H1 (cell line): ENCODE data around the gene ZSCAN22. TPM values are rescaled to one million over a fixed set of nuclear protein-coding genes. Genes with fewer than 3 reads are reported as not detected.

Source experiments
- CTCF ChIA-PET: fragments of 300-600 bp; sonication (Branson Sonifier 250); formaldehyde crosslinking; loops from one replicate; lab custom pipeline; 2021; ENCODE audit not compliant: partially characterized antibody; lab: Charles Lee
- POLR2A ChIA-PET: fragments of 300-600 bp; sonication (Branson Sonifier 250); formaldehyde crosslinking; loops from one replicate; lab custom pipeline; 2021; ENCODE audit warnings: inconsistent platforms; ENCODE audit not compliant: partially characterized antibody; lab: Charles Lee
- DNase-seq, 2 experiments: peaks; one replicate each; pipeline versions ENCODE4 v3.0.0 to v3.0.0-alpha.2; 2010 to 2022; ENCODE audit warnings: low spot score in 2 of 2, low read depth in 1 of 2, mixed read lengths in 1 of 2
- FAIRE-seq: peaks from 2 replicates; lab custom pipeline; 2011; peaks lifted over from hg19 to GRCh38; lab: Jason Lieb, UNC
- H2AFZ ChIP-seq: 2 replicates; pipeline ENCODE4 v1.8.1; 2012; ENCODE audit warnings: low read length, inconsistent platforms
- H2AK5ac ChIP-seq: 2 replicates; pipeline ENCODE4 v1.6.1; 2013; ENCODE audit warnings: low read depth, low read length
- H2BK120ac ChIP-seq: replicated peaks from 2 replicates; pipeline ENCODE3; 2013; ENCODE audit warnings: low read depth, low read length, inconsistent platforms
- H2BK12ac ChIP-seq: 2 replicates; pipeline ENCODE4 v1.6.1; 2013; ENCODE audit warnings: low read depth, low read length
- H2BK15ac ChIP-seq: 2 replicates; pipeline ENCODE4 v1.6.1; 2013; ENCODE audit warnings: low read length
- H2BK20ac ChIP-seq: 2 replicates; pipeline ENCODE4 v1.6.1; 2013; ENCODE audit warnings: low read length
- H2BK5ac ChIP-seq: 2 replicates; pipeline ENCODE4 v1.6.1; 2013; ENCODE audit warnings: low read depth, low read length
- H3K14ac ChIP-seq: 2 replicates; pipeline ENCODE4 v1.6.1; 2013; ENCODE audit warnings: inconsistent platforms; ENCODE audit not compliant: insufficient read length
- H3K18ac ChIP-seq: 2 replicates; pipeline ENCODE4 v1.6.1; 2013; ENCODE audit warnings: low read length; ENCODE audit errors: extremely low read depth
- H3K23ac ChIP-seq: 2 replicates; pipeline ENCODE4 v1.6.1; 2013; ENCODE audit warnings: inconsistent platforms; ENCODE audit not compliant: insufficient read length
- H3K23me2 ChIP-seq: 2 replicates; pipeline ENCODE4 v1.6.1; 2013; ENCODE audit warnings: low read depth, low read length
- H3K27ac ChIP-seq: 2 replicates; pipeline ENCODE4 v1.6.1; 2011; ENCODE audit warnings: low read depth, low read length, inconsistent platforms
- H3K27me3 ChIP-seq, 4 experiments: replicated peaks in 1 of 4; 1 replicate in 1 of 4; 2 replicates in 3 of 4; pipeline versions ENCODE4 v1.6.1 to v1.8.1; 2011 to 2013; ENCODE audit warnings: low read length in 3 of 4, mild to moderate bottlenecking in 3 of 4, inconsistent platforms in 2 of 4, mixed read lengths in 2 of 4, moderate library complexity in 1 of 4; ENCODE audit not compliant: control insufficient read depth in 3 of 4, insufficient read depth in 3 of 4; ENCODE audit errors: extremely low read depth in 1 of 4
- H3K36me3 ChIP-seq, 4 experiments: 2 replicates each; pipeline versions ENCODE4 v1.6.1 to v1.8.1; 2011 to 2013; ENCODE audit warnings: mild to moderate bottlenecking in 4 of 4, low read length in 3 of 4, moderate library complexity in 2 of 4, control low read depth in 1 of 4, inconsistent platforms in 1 of 4; ENCODE audit not compliant: insufficient read depth in 4 of 4, control insufficient read depth in 2 of 4
- H3K4ac ChIP-seq: replicated peaks from 2 replicates; pipeline ENCODE3; 2013; ENCODE audit warnings: low read length, low read depth, mixed read lengths, inconsistent platforms; ENCODE audit not compliant: insufficient read length
- H3K4me1 ChIP-seq, 4 experiments: replicated peaks in 1 of 4; 1 replicate in 1 of 4; 2 replicates in 3 of 4; pipeline versions ENCODE4 v1.6.1 to v1.8.1; 2011 to 2013; ENCODE audit warnings: low read length in 3 of 4, inconsistent platforms in 2 of 4, mixed read lengths in 1 of 4; ENCODE audit not compliant: insufficient read depth in 4 of 4, control insufficient read depth in 3 of 4
- H3K4me2 ChIP-seq, 2 experiments: 2 replicates each; pipeline versions ENCODE4 v1.6.1 to v1.8.1; 2011 to 2013; ENCODE audit warnings: low read depth in 2 of 2, low read length in 2 of 2, control low read depth in 1 of 2, inconsistent platforms in 1 of 2, mild to moderate bottlenecking in 1 of 2; ENCODE audit not compliant: insufficient read depth in 1 of 2
- H3K4me3 ChIP-seq, 4 experiments: fragments of 200-600, 300-600 bp in 1 of 4; sonication (generic), shearing (Covaris generic), sonication (Bioruptor Twin) in 1 of 4; 2 replicates each; pipeline versions ENCODE4 v1.5.1 to v1.8.1; 2011 to 2016; ENCODE audit warnings: low read length in 4 of 4, low read depth in 3 of 4, control low read depth in 2 of 4, inconsistent platforms in 2 of 4, mild to moderate bottlenecking in 2 of 4, mixed read lengths in 1 of 4, moderate library complexity in 1 of 4; ENCODE audit not compliant: insufficient read depth in 2 of 4; ENCODE audit errors: extremely low read depth in 1 of 4
- H3K56ac ChIP-seq: replicated peaks from 2 replicates; pipeline ENCODE3; 2013; ENCODE audit warnings: low read depth, mild to moderate bottlenecking, mixed read lengths, low read length, inconsistent platforms; ENCODE audit not compliant: insufficient read length
- H3K79me1 ChIP-seq: 2 replicates; pipeline ENCODE4 v1.6.1; 2013; ENCODE audit warnings: low read depth, low read length, control low read depth
- H3K79me2 ChIP-seq, 2 experiments: 2 replicates each; pipeline versions ENCODE4 v1.6.1 to v1.8.1; 2012 to 2013; ENCODE audit warnings: low read length in 2 of 2, mild to moderate bottlenecking in 2 of 2, inconsistent platforms in 1 of 2; ENCODE audit not compliant: insufficient read depth in 2 of 2, control insufficient read depth in 1 of 2
- H3K9ac ChIP-seq, 4 experiments: replicated peaks in 1 of 4; 1 replicate in 1 of 4; 2 replicates in 3 of 4; pipeline versions ENCODE4 v1.6.1 to v1.8.1; 2011 to 2013; ENCODE audit warnings: low read depth in 3 of 4, low read length in 3 of 4, control low read depth in 2 of 4, mild to moderate bottlenecking in 2 of 4, moderate library complexity in 2 of 4, inconsistent platforms in 1 of 4; ENCODE audit errors: extremely low read depth in 1 of 4
- H3K9me3 ChIP-seq, 2 experiments: 2 replicates each; pipeline versions ENCODE4 v1.6.1 to v1.8.1; 2012 to 2013; ENCODE audit warnings: mild to moderate bottlenecking in 2 of 2, moderate library complexity in 2 of 2, control low read depth in 1 of 2, inconsistent platforms in 1 of 2, low read depth in 1 of 2, low read length in 1 of 2, mixed read lengths in 1 of 2; ENCODE audit not compliant: insufficient read depth in 2 of 2
- H4K20me1 ChIP-seq, 2 experiments: replicated peaks in 1 of 2; 2 replicates each; pipeline versions ENCODE3 to v1.8.1; 2011 to 2013; ENCODE audit warnings: inconsistent platforms in 2 of 2, low read length in 2 of 2, mild to moderate bottlenecking in 1 of 2; ENCODE audit not compliant: insufficient read depth in 2 of 2, control insufficient read depth in 1 of 2
- H4K5ac ChIP-seq: 2 replicates; pipeline ENCODE4 v1.6.1; 2013; ENCODE audit warnings: low read length, low read depth, mixed read lengths, inconsistent platforms; ENCODE audit not compliant: insufficient read length
- H4K8ac ChIP-seq: 2 replicates; pipeline ENCODE4 v1.8.0; 2013; ENCODE audit warnings: mild to moderate bottlenecking, moderate library complexity, low read length, inconsistent platforms; ENCODE audit not compliant: insufficient read depth; ENCODE audit errors: extremely low read depth
- H4K91ac ChIP-seq: replicated peaks from 2 replicates; pipeline ENCODE3; 2013; ENCODE audit warnings: low read length, mixed read lengths, inconsistent platforms; ENCODE audit not compliant: insufficient read length
- ASH2L ChIP-seq: fragments of 200-600, 300-600 bp; sonication (generic); IDR thresholded peaks from one replicate; pipeline ENCODE4 v1.7.1; 2017; ENCODE audit warnings: low read length
- CREB1 ChIP-seq: IDR thresholded peaks from 2 replicates; pipeline ENCODE4 v1.6.1; 2012; ENCODE audit warnings: inconsistent platforms
- HDAC2 ChIP-seq, 2 experiments: fragments of 300-600 bp in 1 of 2; sonication (generic) in 1 of 2; IDR thresholded peaks; 2 replicates each; pipeline ENCODE4 v1.6.1; 2011 to 2012; ENCODE audit warnings: low read depth in 2 of 2, low read length in 2 of 2, mild to moderate bottlenecking in 2 of 2, moderate library complexity in 2 of 2, borderline replicate concordance in 1 of 2, inconsistent platforms in 1 of 2
- MAFK ChIP-seq: IDR thresholded peaks from 2 replicates; pipeline ENCODE4 v1.6.1; 2012; ENCODE audit warnings: low read depth, mild to moderate bottlenecking, improper control_type of control experiment, low read length
- SAP30 ChIP-seq: fragments of 300-600 bp; sonication (generic); IDR thresholded peaks from 2 replicates; pipeline ENCODE4 v1.7.1; 2012; ENCODE audit warnings: low read length, moderate library complexity, mild to moderate bottlenecking, inconsistent platforms; ENCODE audit not compliant: insufficient read depth, insufficient replicate concordance
- SIRT6 ChIP-seq: IDR thresholded peaks from one replicate; pipeline ENCODE4 v1.7.1; 2012; ENCODE audit warnings: low read length, inconsistent platforms
- SRF ChIP-seq: IDR thresholded peaks from 2 replicates; pipeline ENCODE4 v1.6.1; 2011; ENCODE audit warnings: mild to moderate bottlenecking, low read depth, low read length, moderate library complexity
- WGBS, 2 experiments: shearing (Covaris generic) in 1 of 2; methylation state at CpG; one replicate each; pipeline versions ENCODE4 v1.1.6 to v1.1.7; 2013 to 2015; ENCODE audit warnings: low lambda C conversion rate in 2 of 2, mixed read lengths in 2 of 2, inconsistent platforms in 1 of 2, low coverage in 1 of 2, missing lambda C conversion rate in 1 of 2; ENCODE audit not compliant: insufficient replicate concordance in 2 of 2, insufficient coverage in 1 of 2, insufficient read length in 1 of 2; ENCODE audit errors: extremely low coverage in 1 of 2, missing lambda C conversion rate in 1 of 2; 5-methylcytosine and 5-hydroxymethylcytosine counted together
- polyA plus RNA-seq, 7 experiments: library from polyadenylated mRNA; depleted of rRNA in 3 of 7; stranded (reverse) in 5 of 7; unstranded in 2 of 7; fragments of >200 nt in 5 of 7; fragments of 200-250 nt in 2 of 7; gene quantifications; 1 replicate in 5 of 7; 2 replicates in 1 of 7; 4 replicates in 1 of 7; pipeline versions ENCODE4 v1.2.1 to v1.2.3, GENCODE V29; 2011 to 2013; ENCODE audit warnings: missing spikeins in 2 of 7, mixed read lengths in 2 of 7
- total RNA-seq: library from RNA; stranded (reverse); fragmentation: NEBNext Ultra II Directional; extraction: Animal tissue kit (Norgen Biotek cat#: 25700); gene quantifications from 2 replicates; pipeline ENCODE4 v1.2.1, GENCODE V29; 2021
- TF ChIP-seq, protein P1 (sequence below), 3 experiments: IDR thresholded peaks; 1 replicate in 2 of 3; 2 replicates in 1 of 3; pipeline versions ENCODE4 v1.5.1 to v1.6.1; 2011; ENCODE audit warnings: low read length in 3 of 3, mild to moderate bottlenecking in 3 of 3, inconsistent platforms in 2 of 3, low read depth in 1 of 3, moderate library complexity in 1 of 3; ENCODE audit not compliant: insufficient read depth in 1 of 3; ENCODE audit errors: control extremely low read depth in 1 of 3

The ZSCAN22 gene
- total and polyA plus RNA-seq, 2 of the 8 experiments (the other 6 are each of a cell fraction or from before 2014, with no cell fraction given) = 3.2 to 3.3 TPM

GRCh38 chr19:58305065-58305931 lies 21.5 kb upstream of the ZSCAN22 start, which contains the start of gene ERVK3-1:
TSS of gene ERVK3-1 (plus strand) at chr19:58305377. CDS start at chr19:58312169, 6,792 bp downstream.
- no peak within 1 kb of the TSS for H2BK12ac ChIP-seq
- H3K4ac ChIP-seq = no peak within 1 kb of the TSS
- peak within 1 kb of the TSS; percentile 84; the same call in 1 of the 2 replicates for H2BK5ac ChIP-seq
- H3K27ac ChIP-seq = peak within 1 kb of the TSS; percentile 63
- peaks cover 2 to 24% (median 15%) of the 10 kb centered on the region in 4 experiments; a peak in 6 of 8 replicates for H3K36me3 ChIP-seq
- peaks cover 0 to 3% (median 1%) of the 10 kb centered on the region in 4 experiments; a peak in 3 of 7 replicates for H3K4me1 ChIP-seq
- H4K8ac ChIP-seq = peak within 1 kb of the TSS; percentile 66; the same call in 1 of the 2 replicates
- H3K9me3 ChIP-seq = no peaks in the 10 kb centered on the region
- no peak within 1 kb of the TSS for H3K18ac ChIP-seq
- no peak within 1 kb of the TSS for H2AK5ac ChIP-seq
- H3K79me1 ChIP-seq = no peaks in the 10 kb centered on the region; the same call in 1 of the 2 replicates
- peaks cover 6% of the 10 kb centered on the region for H3K23me2 ChIP-seq
- peaks cover 5 to 7% of the 10 kb centered on the region in 2 experiments for H4K20me1 ChIP-seq
- FAIRE-seq (peak; percentile 80), DNase-seq (peak; percentile 83 to 91)
- peak within 1 kb of the TSS; percentile 86; the same call in 1 of the 2 replicates for H2AFZ ChIP-seq
- H4K5ac ChIP-seq = peak within 1 kb of the TSS; percentile 93
- no peak within 1 kb of the TSS for H2BK15ac ChIP-seq
- no peak within 1 kb of the TSS for H2BK120ac ChIP-seq
- H3K4me3 ChIP-seq = peak within 1 kb of the TSS; percentile 87 to 99 (median 98)
- H3K14ac ChIP-seq = no peak within 1 kb of the TSS
- peak within 1 kb of the TSS; percentile 88 for H4K91ac ChIP-seq
- peaks cover 0 to 13% of the 10 kb centered on the region in 2 experiments; a peak in 1 of 4 replicates for H3K79me2 ChIP-seq
- no peaks in the 10 kb centered on the region for H3K27me3 ChIP-seq
- no peak within 1 kb of the TSS for H3K56ac ChIP-seq
- H2BK20ac ChIP-seq = no peak within 1 kb of the TSS
- peak within 1 kb of the TSS; percentile 89 to 90 for H3K4me2 ChIP-seq
- H3K9ac ChIP-seq = peak within 1 kb of the TSS; percentile 56 to 93 (median 74)
- ChIA-PET POLR2A (interaction anchor here (0.7 to 2.6 kb wide), 23 partner anchors 8 to 122 kb away, joined by 3 to 14 read pairs (median 4); partner anchors contain the start of genes ZNF274, ZNF544, ZNF8 and ZSCAN22), CTCF (interaction anchor here (1.5 kb wide), 1 partner anchor 112 kb away, joined by 3 read pairs; no protein-coding TSS in a partner anchor)
- 1% methylated on average over 52 of the region's 55 CpGs; no CpG with 5 or more reads in 1 of the 2 experiments for WGBS, 2 experiments
- no peak within 1 kb of the TSS for H3K23ac ChIP-seq
- peak; percentile 80 for TF ChIP-seq ASH2L
- TF ChIP-seq HDAC2 (IDR thresholded peaks at IDR 0.05; ENCODE audit: borderline replicate concordance in 1 of 2, low read depth in 2 of 2, low read length in 2 of 2) = peak in 1 of 2 experiments; percentile 72; a peak in 1 of 4 replicates
- TF ChIP-seq SIRT6 = no peak
- TF ChIP-seq, protein P1, sequence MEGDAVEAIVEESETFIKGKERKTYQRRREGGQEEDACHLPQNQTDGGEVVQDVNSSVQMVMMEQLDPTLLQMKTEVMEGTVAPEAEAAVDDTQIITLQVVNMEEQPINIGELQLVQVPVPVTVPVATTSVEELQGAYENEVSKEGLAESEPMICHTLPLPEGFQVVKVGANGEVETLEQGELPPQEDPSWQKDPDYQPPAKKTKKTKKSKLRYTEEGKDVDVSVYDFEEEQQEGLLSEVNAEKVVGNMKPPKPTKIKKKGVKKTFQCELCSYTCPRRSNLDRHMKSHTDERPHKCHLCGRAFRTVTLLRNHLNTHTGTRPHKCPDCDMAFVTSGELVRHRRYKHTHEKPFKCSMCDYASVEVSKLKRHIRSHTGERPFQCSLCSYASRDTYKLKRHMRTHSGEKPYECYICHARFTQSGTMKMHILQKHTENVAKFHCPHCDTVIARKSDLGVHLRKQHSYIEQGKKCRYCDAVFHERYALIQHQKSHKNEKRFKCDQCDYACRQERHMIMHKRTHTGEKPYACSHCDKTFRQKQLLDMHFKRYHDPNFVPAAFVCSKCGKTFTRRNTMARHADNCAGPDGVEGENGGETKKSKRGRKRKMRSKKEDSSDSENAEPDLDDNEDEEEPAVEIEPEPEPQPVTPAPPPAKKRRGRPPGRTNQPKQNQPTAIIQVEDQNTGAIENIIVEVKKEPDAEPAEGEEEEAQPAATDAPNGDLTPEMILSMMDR (IDR thresholded peaks at IDR 0.05; ENCODE audit: control extremely low read depth in 1 of 3, insufficient read depth in 1 of 3, low read depth in 1 of 3, low read length in 3 of 3) = no peak
- peak; percentile 69 for TF ChIP-seq CREB1
- TF ChIP-seq SAP30 = peak; percentile 62
- no peak for TF ChIP-seq MAFK
- TF ChIP-seq SRF = 0 out of 2 replicates have a peak, but pooled peaks have one; percentile 17
